PC-3 (cell line): ENCODE data around the gene ARHGAP40. TPM values are rescaled to one million over a fixed set of nuclear protein-coding genes. Genes with fewer than 3 reads are reported as not detected.

Source experiments
- ATAC-seq: fragments of 200-7000 bp; cut with Tn5 transposase; 2 replicates; pipeline ENCODE4 v1.9.1; 2020; ENCODE audit warnings: mild to moderate bottlenecking, moderate library complexity
- BruUV-seq: library from RNA; stranded (reverse); fragments of 400-500 nt; replicated peaks from 2 replicates; lab custom pipeline; 2021; lab: Mats Ljungman, UMichigan
- CTCF ChIA-PET: fragments of 300-600 bp; sonication (Branson Sonifier 250); formaldehyde crosslinking; loops from one replicate; lab custom pipeline; 2022; ENCODE audit warnings: antibody characterized with exemption; lab: Charles Lee
- POLR2A ChIA-PET: fragments of 300-600 bp; sonication (Branson Sonifier 250); formaldehyde crosslinking; loops from one replicate; lab custom pipeline; 2022; ENCODE audit warnings: antibody characterized with exemption; ENCODE audit not compliant: unreplicated experiment; lab: Charles Lee
- DNase-seq: peaks from one replicate; pipeline ENCODE4 v3.0.0-alpha.2; 2015
- H2AFZ ChIP-seq: fragments of 300-600 bp; sonication (generic); 2 replicates; pipeline ENCODE4 v1.6.0; 2016; ENCODE audit warnings: antibody characterized with exemption, low read length
- H3F3A ChIP-seq: fragments of 300-600 bp; sonication (generic); one replicate; pipeline ENCODE4 v1.6.0; 2017; ENCODE audit warnings: antibody characterized with exemption, low read length, control low read depth, mild to moderate bottlenecking; ENCODE audit not compliant: unreplicated experiment
- H3K27ac ChIP-seq: fragments of 300-600 bp; sonication (generic); 2 replicates; pipeline ENCODE4 v1.5.1; 2016; ENCODE audit warnings: mild to moderate bottlenecking, low read length
- H3K27me3 ChIP-seq: fragments of 300-600 bp; sonication (generic); 2 replicates; pipeline ENCODE4 v1.6.1; 2016; ENCODE audit warnings: low read length, mixed read lengths
- H3K36me3 ChIP-seq: fragments of 300-600 bp; sonication (generic); 2 replicates; pipeline ENCODE4 v1.6.1; 2016; ENCODE audit warnings: low read depth, mixed run types, low read length, mixed read lengths
- H3K4me1 ChIP-seq: fragments of 300-600 bp; sonication (generic); 2 replicates; pipeline ENCODE4 v1.5.1; 2016; ENCODE audit warnings: low read length; ENCODE audit not compliant: insufficient read depth
- H3K4me2 ChIP-seq: fragments of 300-600 bp; sonication (generic); 2 replicates; pipeline ENCODE4 v1.6.0; 2016; ENCODE audit warnings: low read length
- H3K4me3 ChIP-seq: fragments of 300-600 bp; sonication (generic); 2 replicates; pipeline ENCODE4 v1.5.1; 2016; ENCODE audit warnings: mild to moderate bottlenecking, low read length, mixed read lengths
- H3K79me2 ChIP-seq: fragments of 300-600 bp; sonication (generic); 2 replicates; pipeline ENCODE4 v1.6.1; 2017; ENCODE audit warnings: low read length, mixed read lengths
- H3K9ac ChIP-seq: fragments of 300-600 bp; sonication (generic); 2 replicates; pipeline ENCODE4 v1.6.0; 2016; ENCODE audit warnings: mild to moderate bottlenecking, low read length
- H3K9me2 ChIP-seq: fragments of 300-600 bp; sonication (generic); replicated peaks from 2 replicates; pipeline ENCODE4 v1.6.1; 2016; ENCODE audit warnings: mixed run types, low read length, mixed read lengths
- H3K9me3 ChIP-seq: fragments of 300-600 bp; sonication (generic); 2 replicates; pipeline ENCODE4 v1.6.1; 2016; ENCODE audit warnings: low read length, mixed read lengths
- H4K20me1 ChIP-seq: fragments of 300-600 bp; sonication (generic); 2 replicates; pipeline ENCODE4 v1.6.1; 2016; ENCODE audit warnings: low read length, mixed read lengths
- EZH2 ChIP-seq: fragments of 300-600 bp; sonication (generic); IDR thresholded peaks from one replicate; pipeline ENCODE4 v1.6.1; 2017; ENCODE audit warnings: antibody characterized with exemption, mild to moderate bottlenecking, low read length; ENCODE audit not compliant: unreplicated experiment
- EZH2phosphoT487 ChIP-seq: fragments of 300-600 bp; sonication (generic); IDR thresholded peaks from 2 replicates; pipeline ENCODE4 v1.6.1; 2018; ENCODE audit warnings: mild to moderate bottlenecking, antibody characterized with exemption, low read length, borderline replicate concordance
- intact Hi-C: fragments of 100-400 bp; cut with micrococcal nuclease; formaldehyde crosslinking; loops from 2 replicates; pipeline ENCODE4 v1.9.0; 2023
- total RNA-seq: library from RNA; depleted of rRNA; stranded (reverse); fragments of >200 nt; gene quantifications from 2 replicates; pipeline ENCODE4 v1.2.3, GENCODE V29; 2014
- TF ChIP-seq, protein P1 (sequence below): fragments of 300-600 bp; sonication (generic); conservative IDR thresholded peaks from 2 replicates; pipeline ENCODE4 v1.5.1; 2017; ENCODE audit warnings: antibody characterized with exemption, low read depth, mild to moderate bottlenecking, low read length

Gene ARHGAP40
- total RNA-seq, 1 experiment from 2014 or later = not detected

DNA sequence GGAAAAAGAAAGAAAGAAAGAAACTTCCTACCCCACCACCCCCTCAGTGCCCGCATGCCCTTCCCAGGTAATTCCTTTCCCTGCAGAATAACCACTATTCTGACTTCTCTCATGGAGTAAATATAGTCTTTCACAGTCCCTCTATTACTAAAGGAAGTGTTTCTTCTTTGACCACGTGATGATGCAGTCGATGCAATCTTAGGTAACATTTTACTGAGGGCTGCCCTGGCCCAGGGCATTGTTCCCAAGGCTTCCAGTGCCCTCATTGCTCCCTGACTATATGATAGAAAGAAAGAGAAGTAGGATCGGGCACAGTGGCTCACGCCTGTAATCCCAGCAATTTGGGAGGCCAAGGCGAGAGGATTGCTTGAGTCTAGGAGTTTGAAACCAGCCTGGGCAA, 29.1 kb downstream of the ARHGAP40 start:
- H2AFZ ChIP-seq = no peak overlapping the region
- no TSS peak for BruUV-seq

DNA sequence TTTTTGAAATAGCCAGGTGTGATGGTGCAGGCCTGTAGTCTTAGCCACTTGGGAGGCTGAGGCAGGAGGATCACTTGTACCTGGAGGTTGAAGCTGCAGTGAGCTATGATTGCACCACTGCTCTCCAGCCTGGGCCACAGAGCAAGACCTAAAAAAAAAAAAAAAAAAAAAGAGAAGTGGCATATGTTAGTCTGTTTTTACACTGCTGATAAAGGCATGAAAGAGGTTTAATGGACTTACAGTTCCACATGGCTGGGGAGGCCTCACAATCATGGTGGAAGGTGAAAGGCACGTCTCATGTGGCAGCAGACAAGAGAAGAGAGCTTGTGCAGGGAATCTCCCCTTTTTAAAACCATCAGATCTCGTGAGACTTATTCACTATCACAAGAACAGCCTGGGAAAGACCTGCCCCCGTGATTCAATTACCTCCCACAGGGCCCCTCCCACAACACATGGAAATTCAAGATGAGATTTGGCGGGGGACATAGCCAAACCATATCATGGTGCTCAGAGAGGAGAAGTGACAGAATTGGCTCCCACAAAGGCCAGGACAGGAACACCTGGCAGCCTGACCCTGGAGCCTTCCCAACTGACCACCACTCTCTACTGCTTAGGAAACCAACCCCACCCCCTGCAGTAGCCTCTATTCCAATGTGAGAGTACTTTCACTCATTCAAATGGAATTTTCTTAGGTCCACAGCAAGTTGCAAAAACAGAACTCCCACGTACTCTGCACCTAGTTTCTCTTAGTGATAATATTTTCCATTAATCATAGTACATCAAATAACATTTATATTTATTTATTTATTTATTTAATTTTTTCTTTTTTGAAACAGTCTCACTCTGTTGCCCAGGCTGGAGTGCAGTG, 29.8 kb downstream of the ARHGAP40 start:
- Histone ChIP-seq H3K27me3 (no peaks in the 10 kb centered on the region), H3K27ac (no peak overlapping the region), H3F3A (no peaks in the 10 kb centered on the region), H3K4me3 (no peak overlapping the region), H3K9ac (no peak overlapping the region), H3K4me1 (no peaks in the 10 kb centered on the region; the same call in 1 of the 2 replicates), H2AFZ (no peak overlapping the region), H3K79me2 (no peaks in the 10 kb centered on the region), H3K9me2 (no peaks in the 10 kb centered on the region), H3K4me2 (no peak overlapping the region), H4K20me1 (no peaks in the 10 kb centered on the region), H3K36me3 (no peaks in the 10 kb centered on the region), H3K9me3 (no peaks in the 10 kb centered on the region)
- TF ChIP-seq EZH2phosphoT487 (no peak), EZH2 (no peak)
- TF ChIP-seq, protein P1, sequence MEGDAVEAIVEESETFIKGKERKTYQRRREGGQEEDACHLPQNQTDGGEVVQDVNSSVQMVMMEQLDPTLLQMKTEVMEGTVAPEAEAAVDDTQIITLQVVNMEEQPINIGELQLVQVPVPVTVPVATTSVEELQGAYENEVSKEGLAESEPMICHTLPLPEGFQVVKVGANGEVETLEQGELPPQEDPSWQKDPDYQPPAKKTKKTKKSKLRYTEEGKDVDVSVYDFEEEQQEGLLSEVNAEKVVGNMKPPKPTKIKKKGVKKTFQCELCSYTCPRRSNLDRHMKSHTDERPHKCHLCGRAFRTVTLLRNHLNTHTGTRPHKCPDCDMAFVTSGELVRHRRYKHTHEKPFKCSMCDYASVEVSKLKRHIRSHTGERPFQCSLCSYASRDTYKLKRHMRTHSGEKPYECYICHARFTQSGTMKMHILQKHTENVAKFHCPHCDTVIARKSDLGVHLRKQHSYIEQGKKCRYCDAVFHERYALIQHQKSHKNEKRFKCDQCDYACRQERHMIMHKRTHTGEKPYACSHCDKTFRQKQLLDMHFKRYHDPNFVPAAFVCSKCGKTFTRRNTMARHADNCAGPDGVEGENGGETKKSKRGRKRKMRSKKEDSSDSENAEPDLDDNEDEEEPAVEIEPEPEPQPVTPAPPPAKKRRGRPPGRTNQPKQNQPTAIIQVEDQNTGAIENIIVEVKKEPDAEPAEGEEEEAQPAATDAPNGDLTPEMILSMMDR = no peak
- ATAC-seq (no peak), DNase-seq (no peak)
- ChIA-PET CTCF (no interaction called here), POLR2A (no interaction called here)
- no TSS peak for BruUV-seq
- intact Hi-C loops = loop anchor here (5.0 kb wide), 1 partner anchor 121 kb away; no protein-coding TSS in a partner anchor

More for the DNA sequence above, 29.1 kb downstream of the ARHGAP40 start:
- Histone ChIP-seq H3K27me3 (no peaks in the 10 kb centered on the region), H3K4me3 (no peak overlapping the region), H3K9ac (no peak overlapping the region), H3K9me3 (no peaks in the 10 kb centered on the region), H3K36me3 (no peaks in the 10 kb centered on the region), H3K27ac (no peak overlapping the region), H3K9me2 (no peaks in the 10 kb centered on the region), H4K20me1 (no peaks in the 10 kb centered on the region), H3K4me2 (no peak overlapping the region), H3K4me1 (no peaks in the 10 kb centered on the region; the same call in 1 of the 2 replicates), H3K79me2 (no peaks in the 10 kb centered on the region), H3F3A (no peaks in the 10 kb centered on the region)
- intact Hi-C loops = loop anchor here (5.0 kb wide), 1 partner anchor 122 kb away; no protein-coding TSS in a partner anchor
- no peak for TF ChIP-seq EZH2phosphoT487
- TF ChIP-seq, protein P1 = no peak
- no peak for TF ChIP-seq EZH2
- ATAC-seq (no peak), DNase-seq (no peak)
- ChIA-PET POLR2A (interaction anchor here (0.9 kb wide), 1 partner anchor 13 kb away, joined by 4 read pairs; no protein-coding TSS in a partner anchor), CTCF (no interaction called here)
